Astrocyte of the cerebellum (primary cell): ENCODE results near the gene GRB10.

ENCODE experiments used
- DNase-seq: peaks from one replicate; pipeline ENCODE4 v3.0.0-alpha.2; 2011; ENCODE audit warnings: low read depth
- H3K4me3 ChIP-seq: 2 replicates; pipeline ENCODE4 v1.5.1; 2011; ENCODE audit warnings: mild to moderate bottlenecking, low read depth, low read length, moderate library complexity
- in situ Hi-C: cut with HindIII; loops from 2 replicates; pipeline ENCODE4 v1.10.0; 2017; ENCODE audit warnings: low sequenced_read_pairs
- TF ChIP-seq, protein P1 (sequence below): IDR thresholded peaks from 2 replicates; pipeline ENCODE4 v1.5.1; 2012; ENCODE audit warnings: low read length, low read depth, moderate library complexity, mild to moderate bottlenecking; ENCODE audit errors: missing control alignments

Gene GRB10

DNA sequence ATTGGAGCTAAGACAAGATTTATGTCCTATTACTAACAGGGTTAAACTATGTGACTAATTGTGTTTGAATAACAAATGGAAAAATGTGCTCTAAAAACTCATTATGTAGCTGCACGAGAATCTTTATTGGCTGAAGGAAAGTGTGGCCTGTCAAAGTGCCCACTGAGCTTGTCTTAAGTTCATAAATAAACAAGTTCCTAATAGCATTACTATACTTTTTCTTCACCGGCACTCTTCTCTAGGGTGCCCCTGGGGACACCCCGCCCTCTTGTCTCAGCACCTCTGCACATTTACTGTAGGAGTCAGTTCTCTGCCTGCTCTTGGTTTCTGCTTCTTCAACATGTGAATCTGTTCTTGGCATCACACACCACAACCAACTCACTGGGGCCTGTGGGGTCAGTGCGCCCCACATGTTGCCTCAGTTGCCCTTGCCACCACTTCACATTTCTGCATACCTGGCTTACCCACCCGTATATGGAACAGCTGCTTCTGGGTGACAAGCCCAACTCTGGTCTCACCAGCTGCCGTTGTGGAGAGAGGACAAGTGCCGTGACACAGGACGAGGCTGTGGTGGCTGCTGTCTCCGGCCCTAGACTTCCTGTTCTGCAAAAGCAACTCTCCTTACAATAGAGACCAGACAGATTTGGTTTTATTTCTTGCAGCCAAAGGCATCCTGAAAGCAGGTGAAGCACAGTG, 121.2 kb downstream of the GRB10 start:
- no peak overlapping the region for H3K4me3 ChIP-seq
- TF ChIP-seq, protein P1, sequence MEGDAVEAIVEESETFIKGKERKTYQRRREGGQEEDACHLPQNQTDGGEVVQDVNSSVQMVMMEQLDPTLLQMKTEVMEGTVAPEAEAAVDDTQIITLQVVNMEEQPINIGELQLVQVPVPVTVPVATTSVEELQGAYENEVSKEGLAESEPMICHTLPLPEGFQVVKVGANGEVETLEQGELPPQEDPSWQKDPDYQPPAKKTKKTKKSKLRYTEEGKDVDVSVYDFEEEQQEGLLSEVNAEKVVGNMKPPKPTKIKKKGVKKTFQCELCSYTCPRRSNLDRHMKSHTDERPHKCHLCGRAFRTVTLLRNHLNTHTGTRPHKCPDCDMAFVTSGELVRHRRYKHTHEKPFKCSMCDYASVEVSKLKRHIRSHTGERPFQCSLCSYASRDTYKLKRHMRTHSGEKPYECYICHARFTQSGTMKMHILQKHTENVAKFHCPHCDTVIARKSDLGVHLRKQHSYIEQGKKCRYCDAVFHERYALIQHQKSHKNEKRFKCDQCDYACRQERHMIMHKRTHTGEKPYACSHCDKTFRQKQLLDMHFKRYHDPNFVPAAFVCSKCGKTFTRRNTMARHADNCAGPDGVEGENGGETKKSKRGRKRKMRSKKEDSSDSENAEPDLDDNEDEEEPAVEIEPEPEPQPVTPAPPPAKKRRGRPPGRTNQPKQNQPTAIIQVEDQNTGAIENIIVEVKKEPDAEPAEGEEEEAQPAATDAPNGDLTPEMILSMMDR: no peak
- DNase-seq: no peak
- in situ Hi-C loops: no loop called here

DNA sequence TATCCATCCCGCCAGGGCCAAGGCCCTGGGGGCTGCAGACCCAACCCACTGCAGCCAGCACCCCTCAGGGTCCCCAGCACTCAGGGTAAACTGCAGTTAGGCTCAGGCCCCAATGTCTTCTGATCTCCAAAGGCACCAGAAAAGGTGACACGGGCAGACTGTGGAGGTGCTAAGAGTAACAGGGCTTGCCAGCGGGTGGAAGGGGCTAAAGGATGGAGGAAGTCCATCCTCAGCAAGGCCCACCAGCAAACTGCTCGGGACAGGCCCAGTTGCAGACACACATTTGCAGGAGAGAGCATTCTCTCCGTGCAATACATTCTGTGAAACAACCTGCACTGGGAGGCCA, 121.9 kb downstream of the GRB10 start:
- no peak overlapping the region for H3K4me3 ChIP-seq
- in situ Hi-C loops: no loop called here
- TF ChIP-seq, protein P1: no peak
- no peak for DNase-seq

DNA sequence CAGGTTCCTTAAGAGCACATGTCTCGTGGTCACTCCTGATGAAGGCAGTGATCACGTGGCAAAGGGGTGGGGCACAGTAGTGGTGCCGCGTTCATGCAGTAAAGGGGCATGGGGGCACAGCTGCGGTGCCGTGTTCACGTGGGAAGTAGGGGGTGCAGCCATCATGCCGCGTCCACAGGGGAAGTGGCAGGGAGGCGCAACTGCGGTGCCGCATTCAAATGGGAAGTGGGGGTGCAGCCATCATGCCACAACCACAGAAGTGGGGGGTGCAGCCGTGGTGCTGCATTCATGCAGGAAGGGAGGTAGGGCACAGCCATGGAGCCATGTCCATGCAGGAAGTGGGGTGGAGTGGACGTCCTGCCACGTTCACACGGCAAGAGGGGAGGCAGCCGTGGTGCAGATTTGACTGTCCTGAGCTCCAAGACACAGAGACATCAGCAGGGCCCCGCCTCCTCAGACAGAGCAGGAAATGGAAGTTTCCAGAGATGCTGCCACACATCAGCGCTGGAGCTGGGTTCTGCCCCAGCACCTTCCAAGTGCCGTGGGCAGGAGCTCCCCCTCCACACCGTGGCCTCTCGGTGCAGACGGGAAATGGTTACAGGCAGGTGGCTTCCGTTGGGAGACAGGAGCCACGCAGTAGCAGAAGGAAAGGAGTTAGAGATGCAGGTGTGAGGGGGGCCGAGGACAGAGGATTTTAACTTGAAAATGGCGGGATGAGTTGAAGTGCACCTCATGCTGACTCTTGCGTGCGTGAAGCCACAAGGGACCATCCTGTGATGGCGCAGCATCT, 122.5 kb downstream of the GRB10 start:
- no peak overlapping the region for H3K4me3 ChIP-seq
- in situ Hi-C loops: no loop called here

DNA sequence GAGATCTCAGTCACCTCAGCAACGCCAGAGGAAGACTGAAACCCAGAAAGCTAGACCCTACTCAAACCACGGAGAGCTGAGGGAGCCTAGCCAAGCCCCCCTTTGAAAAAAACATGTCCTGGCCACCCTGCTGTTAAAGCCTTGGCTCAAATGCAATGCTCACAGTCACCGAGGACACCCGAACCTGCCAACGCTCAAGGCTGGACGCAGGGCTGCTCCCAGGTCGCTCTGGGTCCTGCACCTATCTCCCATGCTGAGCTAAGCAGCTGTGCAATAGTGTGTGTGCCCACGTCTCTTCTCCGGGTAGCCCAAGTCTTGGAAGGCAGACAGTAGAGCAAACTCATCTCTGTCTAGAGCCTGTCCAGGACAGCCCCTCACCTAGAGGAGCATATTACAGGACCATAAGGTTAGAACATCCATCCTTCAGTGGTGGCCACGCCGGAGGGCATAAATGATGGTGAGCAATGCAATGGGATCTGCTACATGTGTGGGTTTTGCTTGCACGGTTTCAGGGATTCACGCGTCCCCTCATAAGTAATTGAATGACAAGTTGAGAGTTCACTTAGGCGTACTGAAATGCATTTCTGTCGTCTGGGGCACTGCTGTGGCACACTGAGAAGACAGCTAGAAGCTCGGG, 123.2 kb downstream of the GRB10 start:
- no peak for DNase-seq
- H3K4me3 ChIP-seq: no peak overlapping the region
- TF ChIP-seq, protein P1: no peak
- in situ Hi-C loops: no loop called here

More for the DNA sequence above, 122.5 kb downstream of the GRB10 start:
- TF ChIP-seq, protein P1: no peak
- DNase-seq: no peak

DNA sequence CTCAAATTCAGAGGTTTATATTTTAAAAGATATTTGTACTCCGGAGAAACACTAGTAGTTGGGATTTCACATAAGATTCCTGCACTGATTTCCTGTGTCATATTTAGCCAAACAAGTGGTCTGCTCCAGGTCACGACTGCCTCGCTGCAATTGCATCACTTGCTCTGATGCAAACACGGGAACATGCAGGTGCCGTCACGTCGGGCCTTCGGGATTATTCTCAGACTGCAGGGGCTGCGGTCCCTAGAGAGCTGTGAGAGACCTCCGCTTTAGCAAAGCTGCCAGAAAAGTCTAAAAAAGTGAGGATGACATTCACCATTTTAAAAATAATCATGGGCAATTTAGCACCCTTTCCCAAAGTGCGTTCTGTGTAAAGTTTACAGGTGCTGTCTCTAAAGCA, 124.0 kb downstream of the GRB10 start:
- H3K4me3 ChIP-seq: no peak overlapping the region

DNA sequence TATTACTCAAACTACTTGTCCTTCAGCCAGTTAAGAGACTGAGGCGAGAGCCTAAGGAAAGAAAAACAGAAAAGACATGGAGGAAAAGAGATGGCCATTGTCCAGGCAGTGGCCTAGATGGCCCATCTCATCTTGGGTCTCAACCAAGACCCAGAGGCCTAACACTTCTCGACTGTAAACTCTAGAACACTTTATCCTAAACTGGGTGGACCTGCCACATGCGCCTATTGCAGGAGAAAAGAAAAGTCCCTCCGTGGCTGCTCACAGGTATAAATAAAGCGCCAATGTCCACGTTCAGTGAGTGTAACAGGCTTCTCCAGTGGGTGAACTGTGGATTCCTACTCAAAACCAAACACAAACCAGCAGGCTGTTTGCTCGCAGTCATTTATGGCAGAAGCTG, 124.8 kb downstream of the GRB10 start:
- H3K4me3 ChIP-seq: no peak overlapping the region
- TF ChIP-seq, protein P1: no peak

More for the DNA sequence above, 124.0 kb downstream of the GRB10 start:
- DNase-seq: no peak
- TF ChIP-seq, protein P1: no peak
- in situ Hi-C loops: no loop called here

More for the DNA sequence above, 124.8 kb downstream of the GRB10 start:
- no peak for DNase-seq
- in situ Hi-C loops: no loop called here
